ENCODE measurements around the gene TGM5.

GRCh38 chr15:43302205-43302817 lies 35.6 kb upstream of the TGM5 start, which contains the start of gene TGM7:
- no peak for TF ChIP-seq NFE2L1 (CRISPR knock-in tag; IDR thresholded peaks at IDR 0.05)
- no peak for TF ChIP-seq JUN (CRISPR knock-in tag; IDR thresholded peaks at IDR 0.05)
- no peak for TF ChIP-seq ZBTB43 (CRISPR knock-in tag; IDR thresholded peaks at IDR 0.05)
- TF ChIP-seq ZNF138 (CRISPR knock-in tag; conservative IDR thresholded peaks at IDR 0.05) = no peak
- TF ChIP-seq CTCF (IDR thresholded peaks at IDR 0.05) = no peak
- TF ChIP-seq CREM (CRISPR knock-in tag; IDR thresholded peaks at IDR 0.05) = no peak
- no peak for TF ChIP-seq TEAD1 (CRISPR knock-in tag; IDR thresholded peaks at IDR 0.05)
- no peak for TF ChIP-seq EMX1 (CRISPR knock-in tag; IDR thresholded peaks at IDR 0.05)

Data from WTC11 (cell line).